ENCODE data around the gene SMIM32.

SMIM32 gene

DNA sequence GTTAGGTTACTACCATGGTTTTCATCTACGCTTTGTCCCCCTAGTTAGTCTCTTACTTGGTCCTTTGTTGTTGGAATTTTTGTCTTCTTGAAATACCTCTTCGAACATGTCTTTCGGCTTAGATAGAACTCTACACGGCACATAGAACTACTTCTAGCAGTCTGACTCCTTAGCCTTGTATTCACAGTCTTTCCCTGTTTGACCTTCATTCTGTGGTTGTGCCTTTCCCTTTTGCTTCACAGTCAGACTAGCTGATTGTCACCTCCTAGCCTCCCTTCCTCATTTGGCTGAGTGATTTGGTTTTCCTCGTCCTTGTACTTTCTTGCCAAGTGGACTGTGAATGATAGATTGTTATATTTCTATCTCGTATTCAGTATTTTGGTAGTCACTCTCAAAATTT lies 49.6 kb downstream of the SMIM32 start:
- Mint-ChIP-seq H3K4me3 (no peak overlapping the region), H3K27ac (no peak overlapping the region)

DNA sequence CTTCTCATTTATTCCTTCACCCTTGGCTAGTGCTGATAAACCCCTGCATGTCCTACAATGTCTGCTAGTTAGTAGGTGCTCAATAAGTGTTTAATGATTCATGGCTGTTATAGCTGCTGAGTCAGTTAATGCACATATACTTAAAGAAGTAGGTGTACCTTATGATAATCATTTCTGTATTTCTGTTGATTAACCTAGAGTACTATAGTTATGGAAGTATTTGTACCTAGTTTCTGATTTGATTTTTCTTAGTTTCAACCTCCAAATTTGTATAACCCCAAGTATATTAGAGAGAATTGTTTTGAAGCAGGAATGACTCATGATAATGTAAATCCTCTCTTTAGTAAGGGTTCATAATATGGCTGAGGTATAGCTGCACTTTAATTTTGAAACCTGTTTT lies 51.4 kb downstream of the SMIM32 start:
- no peaks in the 10 kb centered on the region for H3K9me3 Mint-ChIP-seq
- no peaks in the 10 kb centered on the region for H3K36me3 Mint-ChIP-seq (ENCODE audit: low read depth)
- H3K27me3 Mint-ChIP-seq = no peaks in the 10 kb centered on the region
- peaks cover 10% of the 10 kb centered on the region for H3K4me1 Mint-ChIP-seq (ENCODE audit: low read depth)
- no peak overlapping the region for H3K27ac Mint-ChIP-seq
- no peak overlapping the region for H3K4me3 Mint-ChIP-seq

More for the DNA sequence above, 49.6 kb downstream of the SMIM32 start:
- Mint-ChIP-seq H3K4me1 (ENCODE audit: low read depth) (no peaks in the 10 kb centered on the region), H3K27me3 (no peaks in the 10 kb centered on the region), H3K9me3 (no peaks in the 10 kb centered on the region), H3K36me3 (ENCODE audit: low read depth) (no peaks in the 10 kb centered on the region)
